Stimulated activated CD4-positive, alpha-beta T cell treated with anti-CD3 and anti-CD28 coated beads, TNF-alpha, amount 100 ng/mL, for 4 hours (primary cell): ENCODE results near the gene PEA15.
A peak's percentile ranks its signal among the peaks of the same experiment; 100 is the strongest.

Experiments
- DNase-seq, 3 experiments: peaks; one replicate each; pipeline ENCODE4 v3.0.0-alpha.2; 2020; ENCODE audit warnings: low read depth in 3 of 3

PEA15 gene

DNA sequence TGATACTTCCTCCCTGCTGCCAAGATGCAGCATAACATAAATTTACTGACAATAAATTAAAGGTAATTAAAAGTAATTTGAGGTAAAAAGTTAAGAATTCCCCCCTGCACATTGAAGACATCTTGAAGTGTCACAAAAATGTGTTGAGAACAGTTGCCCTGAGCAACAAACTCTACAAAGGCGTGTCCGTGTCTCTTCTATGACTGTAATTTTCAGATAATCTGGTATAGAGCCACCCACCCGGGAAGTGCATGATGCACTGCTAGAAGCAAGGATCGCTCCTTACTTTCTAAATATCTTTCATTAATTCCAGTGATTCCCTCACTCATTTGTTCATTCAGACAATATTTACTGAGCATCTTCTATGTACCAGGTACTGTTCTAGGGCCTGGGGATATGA is 25.8 kb upstream of the PEA15 start:
- no peak for DNase-seq

DNA sequence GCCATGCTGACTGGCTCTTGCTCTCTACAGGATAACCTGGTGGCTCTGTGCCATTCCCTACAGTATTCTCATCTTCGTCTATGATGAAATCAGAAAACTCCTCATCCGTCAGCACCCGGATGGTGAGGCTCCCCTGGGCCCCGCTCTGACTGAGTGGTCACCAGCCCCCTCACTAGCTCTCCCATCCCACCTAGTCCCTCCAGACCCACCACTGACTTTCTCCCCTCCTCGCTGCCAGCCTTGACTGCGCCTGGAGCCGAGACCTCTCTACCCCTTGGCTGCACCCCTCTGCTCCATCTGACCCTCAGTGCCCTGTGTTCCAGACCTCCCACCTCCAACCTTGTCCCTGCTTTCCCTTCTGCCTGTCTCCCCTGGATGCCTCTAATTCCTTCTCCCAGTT is 18.9 kb upstream of the PEA15 start:
- DNase-seq, result no peak

DNA sequence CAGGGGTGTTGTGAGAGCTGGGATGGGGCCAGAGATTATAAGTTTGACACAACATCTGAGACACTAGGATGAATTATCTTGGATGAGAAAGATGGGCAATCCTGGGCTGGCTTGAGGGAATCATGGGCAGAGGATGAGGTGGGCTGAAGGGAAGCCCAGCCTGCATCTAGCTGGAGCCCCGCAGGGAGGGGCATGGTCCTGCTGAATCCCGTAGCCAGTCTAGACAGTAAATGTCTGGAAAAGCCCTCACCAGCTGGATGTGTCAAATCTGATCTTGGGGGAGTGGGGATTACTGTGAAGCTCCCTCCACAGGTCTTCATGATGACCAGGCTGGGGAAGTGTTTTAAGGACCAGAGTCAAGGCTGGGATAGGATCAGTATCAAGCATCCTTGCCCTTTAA is 18.5 kb upstream of the PEA15 start:
- DNase-seq, result no peak

- no peak for DNase-seq
Observed at GRCh38 chr1:160187407-160187806, 17.8 kb upstream of the PEA15 start.

DNA sequence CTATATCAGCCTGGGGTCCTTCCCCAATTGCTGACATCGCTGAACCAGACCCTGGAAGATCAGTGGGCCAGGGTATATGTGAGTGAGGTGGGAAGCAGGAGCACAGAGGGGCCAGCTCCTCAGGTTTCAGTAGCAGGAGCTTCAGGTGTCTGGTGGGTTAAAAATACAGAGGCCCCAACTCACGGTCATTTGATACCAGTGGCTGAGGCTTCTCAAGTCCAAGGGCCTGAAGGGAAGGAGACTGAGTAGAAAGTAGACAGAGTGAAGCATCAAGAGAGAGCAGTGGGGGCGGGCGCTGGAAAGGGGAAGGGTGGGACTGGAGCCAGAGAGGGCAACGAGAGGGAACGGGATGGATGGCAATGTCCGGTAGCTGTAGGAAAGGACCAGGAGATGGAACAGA is 16.8 kb upstream of the PEA15 start:
- no peak for DNase-seq

DNA sequence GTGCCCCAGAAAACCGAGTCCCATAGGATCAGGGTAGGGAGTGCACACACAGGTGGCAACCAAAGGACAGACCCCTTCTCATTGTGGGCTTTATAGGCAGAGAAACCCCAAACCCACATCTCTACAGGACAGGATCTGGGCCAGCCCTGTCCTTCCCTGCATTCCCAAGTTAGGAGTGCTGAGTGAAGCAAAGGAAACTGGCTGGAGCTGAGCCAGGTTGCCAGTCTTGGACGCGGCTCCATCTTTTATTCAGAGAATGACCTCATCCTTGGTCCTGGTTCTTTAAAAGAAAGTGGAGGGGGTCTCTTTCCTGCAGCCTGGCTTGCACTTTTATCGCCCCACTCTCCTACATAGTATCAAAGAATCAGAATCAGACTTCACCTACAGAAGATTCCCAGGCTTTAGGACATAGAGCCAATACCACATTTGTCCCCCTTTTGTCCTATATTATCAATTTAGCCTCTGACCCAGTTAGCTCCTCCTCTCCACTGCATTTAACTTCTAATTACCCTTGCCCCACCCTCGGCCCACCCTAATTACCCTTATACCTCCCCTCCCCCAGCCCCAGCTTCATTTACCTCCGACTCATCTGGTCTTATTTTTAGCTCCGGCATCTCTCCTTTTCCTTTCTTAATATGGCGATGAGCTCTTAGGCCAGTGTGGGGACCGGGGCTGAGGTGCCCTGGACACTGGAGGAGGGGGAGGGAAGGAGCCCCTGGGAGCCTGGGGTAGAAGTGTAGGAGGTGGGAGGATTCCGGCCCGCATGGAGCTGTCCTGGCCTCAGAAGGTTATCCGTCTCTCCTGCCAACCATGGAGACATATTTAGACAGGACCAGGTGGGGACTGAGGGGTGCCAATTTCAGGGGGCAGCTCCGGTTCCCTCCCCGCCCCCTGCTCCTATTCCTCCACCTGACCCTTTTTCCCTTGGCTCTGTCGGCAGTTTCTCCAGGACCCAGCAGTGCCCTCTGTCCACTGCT is 15.2 kb upstream of the PEA15 start, which contains the start of gene CASQ1:
TSS of gene CASQ1 (plus strand) at position 927 of the 977 bp plus-strand sequence. CDS start 177 bp downstream, outside the sequence.
- no peak for DNase-seq

- DNase-seq, result no peak
Observed at GRCh38 chr1:160191756-160192155, 13.4 kb upstream of the PEA15 start.

- no peak for DNase-seq
Observed at GRCh38 chr1:160192234-160192633, 12.9 kb upstream of the PEA15 start.

- peak; percentile 55 to 80 (median 67) for DNase-seq
Observed at GRCh38 chr1:160193091-160193819, 11.9 kb upstream of the PEA15 start.

DNA sequence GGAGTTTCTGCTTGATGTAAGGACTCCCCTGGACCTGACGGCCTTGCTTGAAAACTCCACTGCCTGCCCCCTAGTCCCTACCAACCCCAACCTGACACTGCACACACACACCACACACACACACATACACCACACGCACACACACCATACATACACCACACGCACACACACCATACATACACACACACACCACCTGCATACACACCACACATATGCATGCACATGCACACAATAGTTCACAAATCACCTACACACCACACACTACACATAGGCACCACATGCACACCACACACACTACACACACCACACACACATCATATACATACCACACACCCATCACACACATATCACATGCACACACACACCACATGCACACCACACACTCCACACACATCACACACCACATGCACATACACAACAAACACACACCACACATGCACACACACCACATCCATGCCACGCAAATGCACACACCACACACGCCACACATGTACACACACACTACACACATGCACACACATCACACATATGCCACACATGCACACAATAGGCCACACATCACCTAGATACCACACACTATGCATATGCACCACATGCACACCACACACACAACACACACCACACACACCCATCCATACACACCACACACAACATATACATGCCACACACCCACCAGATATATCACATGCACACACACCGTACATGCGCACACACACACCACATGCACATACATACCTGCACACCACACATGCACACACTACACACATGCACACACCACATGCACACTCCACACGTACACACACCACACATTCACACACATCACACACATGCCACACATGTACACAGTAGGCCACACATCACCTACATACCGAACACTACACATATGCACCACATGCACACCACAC is 11.1 kb upstream of the PEA15 start:
- DNase-seq, result no peak

- no peak for DNase-seq
Observed at GRCh38 chr1:160194737-160195059, 10.5 kb upstream of the PEA15 start.

DNA sequence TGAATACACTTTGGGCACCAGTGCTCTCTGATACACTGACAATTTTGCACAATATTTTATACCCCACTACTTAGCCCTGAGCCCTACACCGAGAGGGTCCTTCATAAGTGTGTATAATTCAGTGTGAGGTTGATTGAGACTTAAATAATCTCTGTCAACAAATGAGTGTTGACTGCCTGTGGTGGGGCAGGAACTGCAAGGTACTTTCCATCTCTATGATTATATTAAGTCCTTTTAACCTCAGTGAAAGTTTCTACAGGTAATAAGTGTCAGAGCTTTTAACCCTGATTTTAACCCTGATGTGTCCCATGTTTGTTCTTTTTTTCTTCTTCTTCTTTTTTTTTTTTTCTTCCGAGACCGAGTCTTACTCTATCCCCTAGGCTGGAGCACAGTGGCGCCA is 9.0 kb upstream of the PEA15 start:
- DNase-seq, result no peak

- no peak for DNase-seq
Observed at GRCh38 chr1:160197231-160197630, 8.0 kb upstream of the PEA15 start.

GRCh38 chr1:160200786-160201185 is 4.4 kb upstream of the PEA15 start:
- DNase-seq, result no peak

DNA sequence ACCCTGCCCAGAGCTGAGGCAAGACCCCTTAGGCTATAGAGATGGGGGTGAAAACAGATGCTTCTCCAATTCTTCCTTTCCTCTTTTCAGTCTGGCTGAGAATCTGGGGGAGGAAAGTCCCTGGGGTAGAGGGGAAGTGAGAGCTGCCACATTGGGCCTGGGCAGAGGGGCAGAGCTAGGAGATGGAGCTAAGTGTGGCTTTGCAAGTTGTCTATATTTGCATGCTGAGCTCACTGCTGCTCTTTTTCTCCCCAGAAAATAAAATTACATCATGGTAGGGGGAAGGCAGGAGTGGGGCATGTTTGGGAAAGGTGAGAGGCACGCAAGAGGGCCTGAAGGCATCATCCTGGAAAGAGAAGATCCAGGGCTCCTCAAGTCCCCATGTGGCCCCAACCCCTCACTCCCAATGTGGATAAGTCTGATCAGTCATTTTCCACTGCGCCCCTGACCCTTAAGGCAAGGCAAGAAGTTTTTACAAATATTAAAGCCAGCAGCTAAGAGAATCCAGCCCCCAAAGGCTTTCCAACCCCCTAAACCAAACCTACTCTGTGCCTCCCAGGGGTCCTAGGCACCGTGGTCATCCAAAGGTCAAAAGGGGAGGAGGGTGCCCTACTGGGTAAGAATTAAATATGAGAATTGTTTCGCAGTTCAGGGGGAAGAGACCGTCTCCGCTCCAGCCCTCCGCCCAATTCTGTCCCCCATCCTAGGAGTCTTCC is 500 bp upstream of the PEA15 start:
- DNase-seq, result no peak

DNA sequence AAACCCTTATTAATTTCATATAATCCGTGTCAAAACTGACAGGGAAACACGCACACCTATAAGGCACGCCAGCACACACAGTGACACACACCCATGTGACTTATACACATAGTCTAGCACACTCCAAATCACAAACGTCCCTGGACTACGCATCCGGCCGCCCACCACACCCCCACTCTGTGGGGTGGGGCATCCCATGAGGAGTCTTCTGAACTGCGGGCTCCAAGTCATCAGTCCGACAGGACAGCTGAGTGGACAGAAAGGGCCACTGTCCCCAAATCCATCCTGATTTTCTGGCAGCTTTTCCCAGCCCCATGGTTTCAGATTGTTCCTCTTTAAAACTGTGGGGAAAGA is 829 bp downstream of the PEA15 start:
- peak; percentile 12 to 54 (median 46) for DNase-seq

DNA sequence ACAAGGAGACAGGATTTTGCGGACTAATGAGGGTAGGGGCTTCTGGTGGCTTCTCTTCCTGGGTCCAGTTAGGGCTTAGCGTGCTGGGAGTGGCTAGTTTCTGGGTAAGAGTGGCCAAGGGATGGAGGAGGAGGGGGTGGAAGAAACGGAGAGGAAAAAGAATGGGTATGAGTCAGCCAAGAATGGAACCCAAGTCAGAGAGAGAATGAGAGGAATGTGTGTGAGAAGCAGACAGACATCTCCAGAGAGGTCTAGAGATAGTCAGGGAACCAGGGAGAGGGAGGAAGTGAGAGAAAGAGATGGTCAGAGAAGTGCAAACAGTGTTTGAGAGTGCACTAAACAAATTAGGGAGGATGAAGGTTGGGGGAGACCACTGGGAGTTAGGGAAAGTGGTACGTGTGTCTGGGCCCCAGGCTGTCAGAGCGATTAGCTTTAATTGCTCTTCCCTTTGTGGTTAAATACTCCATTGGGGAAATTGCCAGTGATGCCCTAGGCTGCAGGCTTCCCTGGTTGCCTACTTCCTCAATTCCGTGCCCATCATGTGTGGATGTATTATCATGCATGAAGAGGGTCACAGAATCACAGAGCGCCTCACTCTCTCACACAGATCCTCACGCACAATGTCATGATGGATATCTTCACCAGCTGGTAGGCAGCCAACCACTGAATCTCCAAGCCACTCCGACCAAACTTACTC is 1.4 kb downstream of the PEA15 start:
- DNase-seq, result no peak

DNA sequence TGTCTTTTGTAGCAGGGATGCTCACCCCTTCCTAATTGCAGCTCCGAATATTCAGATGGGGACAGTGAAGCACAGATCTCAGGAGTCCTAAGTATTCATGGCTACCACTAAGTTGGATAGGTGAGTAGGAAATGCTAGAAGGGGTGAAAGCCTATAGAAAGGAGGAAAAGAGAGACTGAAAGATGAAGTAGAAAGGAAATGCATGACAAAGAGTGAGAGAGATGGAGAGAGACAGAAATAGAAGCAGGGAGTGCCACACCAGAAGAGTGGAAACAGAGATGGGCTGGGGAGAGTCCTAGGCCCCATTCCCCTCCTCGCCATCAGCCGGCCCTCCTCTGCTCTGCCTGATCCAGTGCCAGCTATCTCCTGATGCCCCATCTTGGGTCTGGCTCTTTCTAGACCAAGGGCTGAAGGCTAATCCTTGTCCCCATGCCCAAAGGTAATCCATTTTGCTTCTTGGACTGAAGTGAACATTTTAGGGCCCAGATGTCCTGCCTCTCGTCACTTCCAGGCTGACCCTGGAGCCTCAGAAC is 2.0 kb downstream of the PEA15 start:
- no peak for DNase-seq

- no peak for DNase-seq
Observed at GRCh38 chr1:160207771-160208556, 2.8 kb downstream of the PEA15 start.
